Measurements from ENCODE around the gene PACSIN2. TPM values are rescaled to one million over a fixed set of nuclear protein-coding genes. Genes with fewer than 3 reads are reported as not detected.
A peak's percentile ranks its signal among the peaks of the same experiment; 100 is the strongest.

Gene PACSIN2
- total RNA-seq, 1 donor from 2014 or later: 87.8 TPM

- no peaks in the 10 kb centered on the region for H3K36me3 ChIP-seq (ENCODE audit: insufficient read depth, low read length)
- peak overlapping the region; percentile 86 for H3K9ac ChIP-seq (ENCODE audit: low read length)
- peak overlapping the region; percentile 96 for H3K4me3 Mint-ChIP-seq (ENCODE audit: unreplicated experiment)
- H2AFZ ChIP-seq (ENCODE audit: low read depth, low read length): peak overlapping the region; percentile 56
- no peaks in the 10 kb centered on the region for H3K36me3 Mint-ChIP-seq (ENCODE audit: low read depth, unreplicated experiment)
- peaks cover 20% of the 10 kb centered on the region for H3K4me1 ChIP-seq (ENCODE audit: insufficient read depth, low read length)
- no peaks in the 10 kb centered on the region for H3K9me3 ChIP-seq (ENCODE audit: insufficient read depth, low read depth, low read length)
- H4K20me1 ChIP-seq (ENCODE audit: insufficient read depth, low read length): peaks cover 44% of the 10 kb centered on the region
- H3K4me2 ChIP-seq (ENCODE audit: low read length): peak overlapping the region; percentile 88
- FAIRE-seq: no peak
- peak overlapping the region; percentile 87 for H3K4me3 ChIP-seq (ENCODE audit: insufficient read depth, low read depth, low read length)
- H3K9me3 Mint-ChIP-seq (ENCODE audit: unreplicated experiment): no peaks in the 10 kb centered on the region
- DNase-seq (ENCODE audit: low read depth): no peak
- H3K27ac Mint-ChIP-seq (ENCODE audit: unreplicated experiment): peak overlapping the region; percentile 66
- peaks cover 26% of the 10 kb centered on the region for H3K4me1 Mint-ChIP-seq (ENCODE audit: low read depth, unreplicated experiment)
- no peaks in the 10 kb centered on the region for H3K27me3 ChIP-seq (ENCODE audit: insufficient read depth, low read length)
- H3K27me3 Mint-ChIP-seq (ENCODE audit: low read depth, unreplicated experiment): no peaks in the 10 kb centered on the region
- no peak for TF ChIP-seq CTCF (IDR thresholded peaks at IDR 0.05; ENCODE audit: insufficient read depth, low read depth, low read length)
- TF ChIP-seq EZH2 (IDR thresholded peaks at IDR 0.05; ENCODE audit: insufficient read depth, low read length): no peak
- H3K27ac ChIP-seq (ENCODE audit: low read depth, low read length): peak overlapping the region; percentile 51
- H3K79me2 ChIP-seq (ENCODE audit: insufficient read depth, low read length): peaks cover 53% of the 10 kb centered on the region
Measured at GRCh38 chr22:43014316-43014868, 557 bp downstream of the PACSIN2 start.

GRCh38 chr22:43013355-43014315, 1.3 kb downstream of the PACSIN2 start:
- Histone ChIP-seq H3K36me3 (ENCODE audit: insufficient read depth, low read length) (no peaks in the 10 kb centered on the region), H4K20me1 (ENCODE audit: insufficient read depth, low read length) (peaks cover 52% of the 10 kb centered on the region), H3K4me2 (ENCODE audit: low read length) (peak overlapping the region; percentile 88), H3K79me2 (ENCODE audit: insufficient read depth, low read length) (peaks cover 60% of the 10 kb centered on the region), H3K27me3 (ENCODE audit: insufficient read depth, low read length) (no peaks in the 10 kb centered on the region), H3K9ac (ENCODE audit: low read length) (peak overlapping the region; percentile 86), H3K27ac (ENCODE audit: low read depth, low read length) (peak overlapping the region; percentile 51), H2AFZ (ENCODE audit: low read depth, low read length) (peak overlapping the region; percentile 56), H3K4me3 (ENCODE audit: insufficient read depth, low read depth, low read length) (peak overlapping the region; percentile 87), H3K4me1 (ENCODE audit: insufficient read depth, low read length) (peaks cover 20% of the 10 kb centered on the region), H3K9me3 (ENCODE audit: insufficient read depth, low read depth, low read length) (no peaks in the 10 kb centered on the region)
- Mint-ChIP-seq H3K4me1 (ENCODE audit: low read depth, unreplicated experiment) (peaks cover 30% of the 10 kb centered on the region), H3K27me3 (ENCODE audit: low read depth, unreplicated experiment) (no peaks in the 10 kb centered on the region), H3K9me3 (ENCODE audit: unreplicated experiment) (no peaks in the 10 kb centered on the region), H3K4me3 (ENCODE audit: unreplicated experiment) (peak overlapping the region; percentile 96), H3K36me3 (ENCODE audit: low read depth, unreplicated experiment) (no peaks in the 10 kb centered on the region), H3K27ac (ENCODE audit: unreplicated experiment) (peak overlapping the region; percentile 88)
- no peak for TF ChIP-seq EZH2 (IDR thresholded peaks at IDR 0.05; ENCODE audit: insufficient read depth, low read length)
- no peak for TF ChIP-seq CTCF (IDR thresholded peaks at IDR 0.05; ENCODE audit: insufficient read depth, low read depth, low read length)
- no peak for FAIRE-seq
- DNase-seq (ENCODE audit: low read depth): peak; percentile 30

Data from astrocyte (in vitro differentiated cells and primary cell).